ENCODE results near the gene EIF4A2. TPM values are rescaled to one million over a fixed set of nuclear protein-coding genes. Genes with fewer than 3 reads are reported as not detected.

The EIF4A2 gene
- total and polyA plus RNA-seq, 2 of the 13 experiments (the other 11 are each of a cell fraction or from before 2014, with no cell fraction given) = 480 to 596 TPM

GRCh38 chr3:186825872-186826409 is 42.6 kb downstream of the EIF4A2 start:
- Histone ChIP-seq H3K27ac (ENCODE audit: extremely low read length, insufficient read depth, low read length) (no peak overlapping the region), H3K4me1 (ENCODE audit: insufficient read depth, low read length) (peaks cover 46% of the 10 kb centered on the region), H4K20me1 (ENCODE audit: insufficient read depth, low read length) (peaks cover 5% of the 10 kb centered on the region; the same call in 1 of the 2 replicates), H3K79me2 (ENCODE audit: insufficient read depth, low read length) (no peaks in the 10 kb centered on the region), H3K36me3 (replicated peaks in 1 of 2; ENCODE audit: control insufficient read depth in 1 of 2, insufficient read depth in 2 of 2, low read length in 2 of 2) (no peaks in the 10 kb centered on the region), H2AFZ (ENCODE audit: low read length) (no peak overlapping the region), H3K4me2 (ENCODE audit: low read depth, low read length) (peak overlapping the region; percentile 75), H3K27me3 (ENCODE audit: control insufficient read depth in 1 of 2, insufficient read depth in 2 of 2, low read length in 2 of 2) (peaks cover 0 to 42% of the 10 kb centered on the region in 2 experiments; a peak in 4 of 5 replicates), H3K9ac (ENCODE audit: insufficient read depth, low read depth, low read length) (no peak overlapping the region), H3K9me3 (ENCODE audit: low read length) (no peaks in the 10 kb centered on the region), H3K4me3 (replicated peaks in 1 of 3; ENCODE audit: insufficient read depth in 1 of 3, low read depth in 2 of 3, low read length in 3 of 3) (peak overlapping the region in 2 of 3 experiments; percentile 14 to 70; a peak in 4 of 6 replicates)
- 59% methylated on average over 10 of the region's 11 CpGs for WGBS (ENCODE audit: low lambda C conversion rate)
- intact Hi-C loops (cut with micrococcal nuclease; ENCODE audit: unreplicated experiment) (no loop called here), in situ Hi-C loops (cut with HindIII; ENCODE audit: extremely low pct_ligation_motif_present, low pct_unique_long_range_greater_than_20kb) (no loop called here)
- peak; percentile 11 for ATAC-seq
- TF ChIP-seq ZFP91 (CRISPR knock-in tag; IDR thresholded peaks at IDR 0.05; ENCODE audit: borderline replicate concordance) = 0 out of 2 replicates have a peak, but pooled peaks have one; percentile 11
- TF ChIP-seq NFIC (IDR thresholded peaks at IDR 0.05; ENCODE audit: low read length) = no peak
- POLR2A ChIA-PET = interaction anchor here (1.7 to 2.1 kb wide), 3 partner anchors 42 to 209 kb away, joined by 3 to 6 read pairs (median 4); partner anchors contain the start of gene EIF4A2
- CTCF ChIA-PET (ENCODE audit: low intra/inter-chr PET ratio, low total read pairs) = no interaction called here
- no peak for DNase-seq (ENCODE audit: low spot score)
- BruUV-seq (replicated peaks) = no TSS peak
- FAIRE-seq = no peak

GRCh38 chr3:186826410-186826975 is 43.1 kb downstream of the EIF4A2 start:
- no peaks in the 10 kb centered on the region for H3K79me2 ChIP-seq (ENCODE audit: insufficient read depth, low read length)
- POLR2A ChIA-PET = interaction anchor here (1.0 to 1.5 kb wide), 4 partner anchors 105 to 275 kb away, joined by 3 to 8 read pairs (median 4); partner anchors contain the start of gene ST6GAL1
- H3K9me3 ChIP-seq (ENCODE audit: low read length) = no peaks in the 10 kb centered on the region
- in situ Hi-C loops (cut with HindIII; ENCODE audit: extremely low pct_ligation_motif_present, low pct_unique_long_range_greater_than_20kb) (no loop called here), intact Hi-C loops (cut with micrococcal nuclease; ENCODE audit: unreplicated experiment) (no loop called here)
- H3K4me1 ChIP-seq (ENCODE audit: insufficient read depth, low read length) = peaks cover 42% of the 10 kb centered on the region
- H4K20me1 ChIP-seq (ENCODE audit: insufficient read depth, low read length) = peaks cover 5% of the 10 kb centered on the region; the same call in 1 of the 2 replicates
- peak overlapping the region; percentile 58; the same call in 1 of the 2 replicates for H3K9ac ChIP-seq (ENCODE audit: insufficient read depth, low read depth, low read length)
- no peak overlapping the region for H2AFZ ChIP-seq (ENCODE audit: low read length)
- 8% methylated on average over 12 of the region's 14 CpGs for WGBS (ENCODE audit: low lambda C conversion rate)
- peaks cover 0 to 42% of the 10 kb centered on the region in 2 experiments; a peak in 4 of 5 replicates for H3K27me3 ChIP-seq (ENCODE audit: control insufficient read depth in 1 of 2, insufficient read depth in 2 of 2, low read length in 2 of 2)
- DNase-seq (ENCODE audit: low spot score) (no peak), ATAC-seq (peak; percentile 8), FAIRE-seq (no peak)
- BruUV-seq (replicated peaks) = no TSS peak
- peak overlapping the region; percentile 75 for H3K4me2 ChIP-seq (ENCODE audit: low read depth, low read length)
- H3K27ac ChIP-seq (ENCODE audit: extremely low read length, insufficient read depth, low read length) = no peak overlapping the region
- CTCF ChIA-PET (ENCODE audit: low intra/inter-chr PET ratio, low total read pairs) = no interaction called here
- no peaks in the 10 kb centered on the region for H3K36me3 ChIP-seq (replicated peaks in 1 of 2; ENCODE audit: control insufficient read depth in 1 of 2, insufficient read depth in 2 of 2, low read length in 2 of 2)
- peak overlapping the region in 2 of 3 experiments; percentile 10 to 70; a peak in 1 of 6 replicates for H3K4me3 ChIP-seq (replicated peaks in 1 of 3; ENCODE audit: insufficient read depth in 1 of 3, low read depth in 2 of 3, low read length in 3 of 3)
- TF ChIP-seq ZNF382 (CRISPR knock-in tag; IDR thresholded peaks at IDR 0.05; ENCODE audit: borderline replicate concordance) (no peak), ZNF451 (CRISPR knock-in tag; IDR thresholded peaks at IDR 0.05) (0 out of 2 replicates have a peak, but pooled peaks have one; percentile 15), FOXP4 (CRISPR knock-in tag; IDR thresholded peaks at IDR 0.05) (no peak), ARID4A (CRISPR knock-in tag; IDR thresholded peaks at IDR 0.05; ENCODE audit: borderline replicate concordance) (peak; percentile 10; the same call in 1 of the 2 replicates), GFI1 (CRISPR knock-in tag; IDR thresholded peaks at IDR 0.05; ENCODE audit: borderline replicate concordance) (no peak)
